H1 (cell line): Measurements from ENCODE around the gene DSCAM. TPM values are rescaled to one million over a fixed set of nuclear protein-coding genes. Genes with fewer than 3 reads are reported as not detected.

Source experiments
- CTCF ChIA-PET: fragments of 300-600 bp; sonication (Branson Sonifier 250); formaldehyde crosslinking; loops from one replicate; lab custom pipeline; 2021; ENCODE audit not compliant: partially characterized antibody; lab: Charles Lee
- POLR2A ChIA-PET: fragments of 300-600 bp; sonication (Branson Sonifier 250); formaldehyde crosslinking; loops from one replicate; lab custom pipeline; 2021; ENCODE audit warnings: inconsistent platforms; ENCODE audit not compliant: partially characterized antibody; lab: Charles Lee
- DNase-seq, 2 experiments: peaks; one replicate each; pipeline versions ENCODE4 v3.0.0 to v3.0.0-alpha.2; 2010 to 2022; ENCODE audit warnings: low spot score in 2 of 2, low read depth in 1 of 2, mixed read lengths in 1 of 2
- FAIRE-seq: peaks from 2 replicates; lab custom pipeline; 2011; peaks lifted over from hg19 to GRCh38; lab: Jason Lieb, UNC
- H2AFZ ChIP-seq: 2 replicates; pipeline ENCODE4 v1.8.1; 2012; ENCODE audit warnings: low read length, inconsistent platforms
- H2AK5ac ChIP-seq: 2 replicates; pipeline ENCODE4 v1.6.1; 2013; ENCODE audit warnings: low read depth, low read length
- H2BK120ac ChIP-seq: replicated peaks from 2 replicates; pipeline ENCODE3; 2013; ENCODE audit warnings: low read depth, low read length, inconsistent platforms
- H2BK12ac ChIP-seq: 2 replicates; pipeline ENCODE4 v1.6.1; 2013; ENCODE audit warnings: low read depth, low read length
- H2BK15ac ChIP-seq: 2 replicates; pipeline ENCODE4 v1.6.1; 2013; ENCODE audit warnings: low read length
- H2BK20ac ChIP-seq: 2 replicates; pipeline ENCODE4 v1.6.1; 2013; ENCODE audit warnings: low read length
- H2BK5ac ChIP-seq: 2 replicates; pipeline ENCODE4 v1.6.1; 2013; ENCODE audit warnings: low read depth, low read length
- H3K14ac ChIP-seq: 2 replicates; pipeline ENCODE4 v1.6.1; 2013; ENCODE audit warnings: inconsistent platforms; ENCODE audit not compliant: insufficient read length
- H3K18ac ChIP-seq: 2 replicates; pipeline ENCODE4 v1.6.1; 2013; ENCODE audit warnings: low read length; ENCODE audit errors: extremely low read depth
- H3K23ac ChIP-seq: 2 replicates; pipeline ENCODE4 v1.6.1; 2013; ENCODE audit warnings: inconsistent platforms; ENCODE audit not compliant: insufficient read length
- H3K23me2 ChIP-seq: 2 replicates; pipeline ENCODE4 v1.6.1; 2013; ENCODE audit warnings: low read depth, low read length
- H3K27ac ChIP-seq: 2 replicates; pipeline ENCODE4 v1.6.1; 2011; ENCODE audit warnings: low read depth, low read length, inconsistent platforms
- H3K27me3 ChIP-seq, 4 experiments: replicated peaks in 1 of 4; 1 replicate in 1 of 4; 2 replicates in 3 of 4; pipeline versions ENCODE4 v1.6.1 to v1.8.1; 2011 to 2013; ENCODE audit warnings: low read length in 3 of 4, mild to moderate bottlenecking in 3 of 4, inconsistent platforms in 2 of 4, mixed read lengths in 2 of 4, moderate library complexity in 1 of 4; ENCODE audit not compliant: control insufficient read depth in 3 of 4, insufficient read depth in 3 of 4; ENCODE audit errors: extremely low read depth in 1 of 4
- H3K36me3 ChIP-seq, 4 experiments: 2 replicates each; pipeline versions ENCODE4 v1.6.1 to v1.8.1; 2011 to 2013; ENCODE audit warnings: mild to moderate bottlenecking in 4 of 4, low read length in 3 of 4, moderate library complexity in 2 of 4, control low read depth in 1 of 4, inconsistent platforms in 1 of 4; ENCODE audit not compliant: insufficient read depth in 4 of 4, control insufficient read depth in 2 of 4
- H3K4ac ChIP-seq: replicated peaks from 2 replicates; pipeline ENCODE3; 2013; ENCODE audit warnings: low read length, low read depth, mixed read lengths, inconsistent platforms; ENCODE audit not compliant: insufficient read length
- H3K4me1 ChIP-seq, 4 experiments: replicated peaks in 1 of 4; 1 replicate in 1 of 4; 2 replicates in 3 of 4; pipeline versions ENCODE4 v1.6.1 to v1.8.1; 2011 to 2013; ENCODE audit warnings: low read length in 3 of 4, inconsistent platforms in 2 of 4, mixed read lengths in 1 of 4; ENCODE audit not compliant: insufficient read depth in 4 of 4, control insufficient read depth in 3 of 4
- H3K4me2 ChIP-seq, 2 experiments: 2 replicates each; pipeline versions ENCODE4 v1.6.1 to v1.8.1; 2011 to 2013; ENCODE audit warnings: low read depth in 2 of 2, low read length in 2 of 2, control low read depth in 1 of 2, inconsistent platforms in 1 of 2, mild to moderate bottlenecking in 1 of 2; ENCODE audit not compliant: insufficient read depth in 1 of 2
- H3K4me3 ChIP-seq, 4 experiments: fragments of 200-600, 300-600 bp in 1 of 4; sonication (generic), shearing (Covaris generic), sonication (Bioruptor Twin) in 1 of 4; 2 replicates each; pipeline versions ENCODE4 v1.5.1 to v1.8.1; 2011 to 2016; ENCODE audit warnings: low read length in 4 of 4, low read depth in 3 of 4, control low read depth in 2 of 4, inconsistent platforms in 2 of 4, mild to moderate bottlenecking in 2 of 4, mixed read lengths in 1 of 4, moderate library complexity in 1 of 4; ENCODE audit not compliant: insufficient read depth in 2 of 4; ENCODE audit errors: extremely low read depth in 1 of 4
- H3K56ac ChIP-seq: replicated peaks from 2 replicates; pipeline ENCODE3; 2013; ENCODE audit warnings: low read depth, mild to moderate bottlenecking, mixed read lengths, low read length, inconsistent platforms; ENCODE audit not compliant: insufficient read length
- H3K79me1 ChIP-seq: 2 replicates; pipeline ENCODE4 v1.6.1; 2013; ENCODE audit warnings: low read depth, low read length, control low read depth
- H3K79me2 ChIP-seq, 2 experiments: 2 replicates each; pipeline versions ENCODE4 v1.6.1 to v1.8.1; 2012 to 2013; ENCODE audit warnings: low read length in 2 of 2, mild to moderate bottlenecking in 2 of 2, inconsistent platforms in 1 of 2; ENCODE audit not compliant: insufficient read depth in 2 of 2, control insufficient read depth in 1 of 2
- H3K9ac ChIP-seq, 4 experiments: replicated peaks in 1 of 4; 1 replicate in 1 of 4; 2 replicates in 3 of 4; pipeline versions ENCODE4 v1.6.1 to v1.8.1; 2011 to 2013; ENCODE audit warnings: low read depth in 3 of 4, low read length in 3 of 4, control low read depth in 2 of 4, mild to moderate bottlenecking in 2 of 4, moderate library complexity in 2 of 4, inconsistent platforms in 1 of 4; ENCODE audit errors: extremely low read depth in 1 of 4
- H3K9me3 ChIP-seq, 2 experiments: 2 replicates each; pipeline versions ENCODE4 v1.6.1 to v1.8.1; 2012 to 2013; ENCODE audit warnings: mild to moderate bottlenecking in 2 of 2, moderate library complexity in 2 of 2, control low read depth in 1 of 2, inconsistent platforms in 1 of 2, low read depth in 1 of 2, low read length in 1 of 2, mixed read lengths in 1 of 2; ENCODE audit not compliant: insufficient read depth in 2 of 2
- H4K20me1 ChIP-seq, 2 experiments: replicated peaks in 1 of 2; 2 replicates each; pipeline versions ENCODE3 to v1.8.1; 2011 to 2013; ENCODE audit warnings: inconsistent platforms in 2 of 2, low read length in 2 of 2, mild to moderate bottlenecking in 1 of 2; ENCODE audit not compliant: insufficient read depth in 2 of 2, control insufficient read depth in 1 of 2
- H4K5ac ChIP-seq: 2 replicates; pipeline ENCODE4 v1.6.1; 2013; ENCODE audit warnings: low read length, low read depth, mixed read lengths, inconsistent platforms; ENCODE audit not compliant: insufficient read length
- H4K8ac ChIP-seq: 2 replicates; pipeline ENCODE4 v1.8.0; 2013; ENCODE audit warnings: mild to moderate bottlenecking, moderate library complexity, low read length, inconsistent platforms; ENCODE audit not compliant: insufficient read depth; ENCODE audit errors: extremely low read depth
- H4K91ac ChIP-seq: replicated peaks from 2 replicates; pipeline ENCODE3; 2013; ENCODE audit warnings: low read length, mixed read lengths, inconsistent platforms; ENCODE audit not compliant: insufficient read length
- ASH2L ChIP-seq: fragments of 200-600, 300-600 bp; sonication (generic); IDR thresholded peaks from one replicate; pipeline ENCODE4 v1.7.1; 2017; ENCODE audit warnings: low read length
- CBX8 ChIP-seq: fragments of 300-800, 300-1000 bp; sonication (generic); IDR thresholded peaks from 2 replicates; pipeline ENCODE4 v1.7.1; 2016; ENCODE audit warnings: low read depth, low read length, borderline replicate concordance
- CTBP2 ChIP-seq: IDR thresholded peaks from 2 replicates; pipeline ENCODE4 v1.7.0; 2011; ENCODE audit warnings: borderline replicate concordance, mild to moderate bottlenecking, moderate library complexity, mixed read lengths, low read length; ENCODE audit not compliant: insufficient read depth, insufficient read length
- EGR1 ChIP-seq: IDR thresholded peaks from 2 replicates; pipeline ENCODE4 v1.6.1; 2011; ENCODE audit warnings: low read depth, low read length, borderline replicate concordance
- GTF2F1 ChIP-seq: IDR thresholded peaks from 2 replicates; pipeline ENCODE4 v1.6.1; 2012; ENCODE audit warnings: low read depth, low read length, improper control_type of control experiment, borderline replicate concordance
- HDAC2 ChIP-seq, 2 experiments: fragments of 300-600 bp in 1 of 2; sonication (generic) in 1 of 2; IDR thresholded peaks; 2 replicates each; pipeline ENCODE4 v1.6.1; 2011 to 2012; ENCODE audit warnings: low read depth in 2 of 2, low read length in 2 of 2, mild to moderate bottlenecking in 2 of 2, moderate library complexity in 2 of 2, borderline replicate concordance in 1 of 2, inconsistent platforms in 1 of 2
- KDM4A ChIP-seq: IDR thresholded peaks from one replicate; pipeline ENCODE4 v1.7.1; 2012; ENCODE audit warnings: low read depth, mild to moderate bottlenecking, moderate library complexity, low read length, inconsistent platforms; ENCODE audit not compliant: severe bottlenecking
- NANOG ChIP-seq: IDR thresholded peaks from 2 replicates; pipeline ENCODE4 v1.6.1; 2011; ENCODE audit warnings: low read length, low read depth, mild to moderate bottlenecking, inconsistent platforms; ENCODE audit not compliant: insufficient read depth, poor library complexity, severe bottlenecking
- POU5F1 ChIP-seq: IDR thresholded peaks from 2 replicates; pipeline ENCODE4 v1.6.1; 2011; ENCODE audit warnings: low read depth, mild to moderate bottlenecking, low read length, moderate library complexity
- RBBP5 ChIP-seq: IDR thresholded peaks from 2 replicates; pipeline ENCODE4 v1.7.1; 2012; ENCODE audit warnings: low read depth, mild to moderate bottlenecking, inconsistent platforms, low read length, moderate library complexity, borderline replicate concordance
- SUZ12 ChIP-seq: fragments of 200-600 bp; sonication (generic); IDR thresholded peaks from 2 replicates; pipeline ENCODE4 v1.6.1; 2012; ENCODE audit warnings: mild to moderate bottlenecking, inconsistent platforms, low read length, moderate library complexity, mixed read lengths
- WGBS, 2 experiments: shearing (Covaris generic) in 1 of 2; methylation state at CpG; one replicate each; pipeline versions ENCODE4 v1.1.6 to v1.1.7; 2013 to 2015; ENCODE audit warnings: low lambda C conversion rate in 2 of 2, mixed read lengths in 2 of 2, inconsistent platforms in 1 of 2, low coverage in 1 of 2, missing lambda C conversion rate in 1 of 2; ENCODE audit not compliant: insufficient replicate concordance in 2 of 2, insufficient coverage in 1 of 2, insufficient read length in 1 of 2; ENCODE audit errors: extremely low coverage in 1 of 2, missing lambda C conversion rate in 1 of 2; 5-methylcytosine and 5-hydroxymethylcytosine counted together
- polyA plus RNA-seq, 7 experiments: library from polyadenylated mRNA; depleted of rRNA in 3 of 7; stranded (reverse) in 5 of 7; unstranded in 2 of 7; fragments of >200 nt in 5 of 7; fragments of 200-250 nt in 2 of 7; gene quantifications; 1 replicate in 5 of 7; 2 replicates in 1 of 7; 4 replicates in 1 of 7; pipeline versions ENCODE4 v1.2.1 to v1.2.3, GENCODE V29; 2011 to 2013; ENCODE audit warnings: missing spikeins in 2 of 7, mixed read lengths in 2 of 7
- total RNA-seq: library from RNA; stranded (reverse); fragmentation: NEBNext Ultra II Directional; extraction: Animal tissue kit (Norgen Biotek cat#: 25700); gene quantifications from 2 replicates; pipeline ENCODE4 v1.2.1, GENCODE V29; 2021

DSCAM gene
- total and polyA plus RNA-seq, 2 of the 8 experiments (the other 6 are each of a cell fraction or from before 2014, with no cell fraction given): 0.02 to 0.15 TPM

DNA sequence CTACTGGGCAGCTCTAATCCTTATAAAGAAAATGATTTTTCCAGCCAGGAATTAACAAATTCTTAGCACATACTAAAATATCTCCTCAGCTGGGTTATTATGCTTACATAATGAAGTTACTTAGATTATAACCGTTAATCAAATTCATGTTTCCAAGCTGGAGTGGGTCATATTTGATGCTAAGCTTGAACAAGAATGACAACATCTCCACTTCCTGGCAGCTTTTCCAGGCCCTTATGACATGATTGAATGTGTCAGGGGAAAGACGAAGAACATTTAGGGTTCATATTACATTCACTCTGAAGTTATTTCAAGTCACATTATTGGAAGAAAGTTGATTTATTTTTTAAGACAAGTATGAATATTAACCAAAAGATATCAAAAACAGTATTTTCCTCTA, 646.0 kb downstream of the DSCAM start:
- H3K56ac ChIP-seq: no peak overlapping the region
- H4K91ac ChIP-seq: no peak overlapping the region
- no peaks in the 10 kb centered on the region for H3K4me1 ChIP-seq
- H2BK120ac ChIP-seq: no peak overlapping the region
- no peak overlapping the region for H3K18ac ChIP-seq
- POLR2A ChIA-PET: no interaction called here
- H2AFZ ChIP-seq: no peak overlapping the region
- H2BK15ac ChIP-seq: no peak overlapping the region
- no peak overlapping the region for H3K9ac ChIP-seq
- no peak overlapping the region for H2BK5ac ChIP-seq
- no peaks in the 10 kb centered on the region for H3K36me3 ChIP-seq
- no peak overlapping the region for H3K4ac ChIP-seq
- no peak overlapping the region for H3K27ac ChIP-seq
- no peak for DNase-seq
- no peak overlapping the region for H3K4me3 ChIP-seq
- CTCF ChIA-PET: no interaction called here
- H3K14ac ChIP-seq: no peak overlapping the region
- no peak for FAIRE-seq
- no peaks in the 10 kb centered on the region for H3K79me1 ChIP-seq
- H2BK20ac ChIP-seq: no peak overlapping the region
- no peak overlapping the region for H4K5ac ChIP-seq
- H3K9me3 ChIP-seq: no peaks in the 10 kb centered on the region
- no peak overlapping the region for H4K8ac ChIP-seq
- no peak overlapping the region for H2AK5ac ChIP-seq
- no peak overlapping the region for H3K23ac ChIP-seq
- H3K23me2 ChIP-seq: no peaks in the 10 kb centered on the region
- H3K27me3 ChIP-seq: no peaks in the 10 kb centered on the region
- H4K20me1 ChIP-seq: no peaks in the 10 kb centered on the region
- no peaks in the 10 kb centered on the region for H3K79me2 ChIP-seq
- H2BK12ac ChIP-seq: no peak overlapping the region
- WGBS, 2 experiments: 92% methylated on average over 2 of the region's 2 CpGs; no CpG with 5 or more reads in 1 of the 2 experiments
- no peak overlapping the region for H3K4me2 ChIP-seq
- TF ChIP-seq RBBP5 (no peak), HDAC2 (IDR thresholded peaks at IDR 0.05; ENCODE audit: borderline replicate concordance in 1 of 2, low read depth in 2 of 2, low read length in 2 of 2) (no peak), CTBP2 (no peak), EGR1 (no peak), KDM4A (no peak), SUZ12 (no peak), GTF2F1 (no peak), ASH2L (no peak), CBX8 (no peak), POU5F1 (no peak), NANOG (no peak)
